NCI-H2029 treated with DMSO at 0.1 percent for 48 hours (cell line): ENCODE results near the gene RFNG.

Source experiments
- DNase-seq: peaks from one replicate; lab custom pipeline; 2025; lab: John Stamatoyannopoulos, UW

The RFNG gene

DNA sequence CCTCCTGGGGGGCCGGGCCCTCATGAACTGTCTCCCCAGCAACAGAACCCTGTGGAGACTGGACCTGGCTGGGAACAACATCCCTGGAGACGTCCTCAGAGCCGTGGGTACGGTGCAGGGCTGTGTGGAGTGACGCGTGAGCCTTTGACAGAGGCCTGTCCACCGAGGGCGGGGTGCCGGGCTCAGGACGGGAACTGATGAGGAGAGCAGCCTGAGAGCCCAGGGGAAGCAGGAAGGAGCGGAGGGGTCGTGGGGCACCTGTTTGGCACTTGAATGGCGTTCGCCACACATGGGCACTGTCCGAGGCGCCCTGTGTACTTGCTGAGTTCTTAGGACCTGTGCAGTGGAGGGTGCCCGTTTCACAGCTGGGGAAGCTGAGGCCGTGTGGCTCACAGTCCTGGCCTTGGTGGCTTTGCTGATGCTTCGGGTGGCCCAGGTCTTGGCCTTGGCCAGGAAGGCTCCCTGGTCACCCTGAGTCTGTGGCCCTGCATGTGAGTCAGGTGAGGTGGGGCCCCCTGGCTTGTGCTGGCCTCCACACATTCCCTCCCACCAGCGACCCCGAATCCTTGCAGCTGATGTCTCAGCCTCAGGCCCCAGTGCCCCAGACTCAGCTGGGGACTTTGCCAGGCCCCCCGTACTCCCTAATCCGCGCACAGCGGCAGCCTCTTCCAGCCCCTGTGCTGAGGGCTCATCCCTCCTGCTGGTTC is 26.1 kb downstream of the RFNG start:
- DNase-seq = no peak

DNA sequence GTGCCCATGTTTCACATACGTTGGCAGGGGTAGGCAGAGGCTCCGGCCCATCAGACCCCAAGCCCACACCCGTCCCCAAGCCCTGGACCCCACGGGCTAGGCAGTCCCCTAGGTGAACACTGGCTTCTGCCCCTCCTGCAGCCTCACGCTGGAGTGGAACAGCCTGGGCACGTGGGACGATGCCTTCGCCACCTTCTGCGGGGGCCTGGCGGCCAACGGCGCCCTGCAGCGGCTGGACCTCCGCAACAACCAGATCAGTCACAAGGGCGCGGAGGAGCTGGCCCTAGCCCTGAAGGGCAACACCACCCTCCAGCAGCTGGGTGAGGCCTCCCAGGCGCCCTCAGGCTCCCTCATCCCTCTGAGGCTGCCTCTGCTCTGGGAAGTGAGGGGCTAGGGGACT is 26.8 kb downstream of the RFNG start:
- DNase-seq = no peak

DNA sequence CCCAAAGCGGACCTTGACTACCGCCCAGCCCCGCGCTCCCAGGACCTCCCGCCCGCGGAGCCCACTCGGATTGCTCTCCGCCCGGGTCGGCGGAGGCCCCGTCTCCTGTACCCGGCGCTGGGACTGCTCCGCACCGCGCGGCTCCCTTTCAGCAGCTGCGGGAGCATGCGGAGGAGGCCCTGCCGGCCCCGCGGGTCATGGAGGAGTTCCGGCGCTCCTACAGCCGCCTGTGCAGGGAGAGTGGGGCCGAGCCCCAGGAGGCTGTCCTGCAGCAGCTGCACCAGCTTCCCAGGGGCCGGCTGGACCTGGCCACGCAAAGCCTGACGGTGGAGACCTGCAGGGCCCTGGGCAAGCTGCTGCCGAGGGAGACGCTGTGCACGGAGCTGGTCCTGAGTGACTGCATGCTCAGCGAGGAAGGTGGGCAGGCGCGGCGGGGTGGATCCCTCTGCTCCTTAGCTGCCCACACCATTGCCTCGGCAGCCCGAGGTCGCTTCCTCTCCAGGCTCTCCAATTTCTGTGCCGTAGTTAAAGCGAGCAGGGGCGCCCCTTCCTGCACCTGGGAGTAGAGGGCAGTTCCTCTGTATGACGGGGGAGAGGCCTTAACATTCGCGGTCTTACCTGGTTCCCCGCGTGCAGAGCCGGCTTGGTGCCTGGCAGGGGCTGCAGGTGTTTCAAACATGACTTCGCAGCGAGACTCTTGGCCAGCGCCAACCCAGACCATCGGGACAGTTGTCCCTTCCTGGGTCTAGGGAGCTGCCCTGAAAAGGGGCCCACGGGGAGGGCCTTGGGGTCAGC is 28.0 kb downstream of the RFNG start:
- no peak for DNase-seq

DNA sequence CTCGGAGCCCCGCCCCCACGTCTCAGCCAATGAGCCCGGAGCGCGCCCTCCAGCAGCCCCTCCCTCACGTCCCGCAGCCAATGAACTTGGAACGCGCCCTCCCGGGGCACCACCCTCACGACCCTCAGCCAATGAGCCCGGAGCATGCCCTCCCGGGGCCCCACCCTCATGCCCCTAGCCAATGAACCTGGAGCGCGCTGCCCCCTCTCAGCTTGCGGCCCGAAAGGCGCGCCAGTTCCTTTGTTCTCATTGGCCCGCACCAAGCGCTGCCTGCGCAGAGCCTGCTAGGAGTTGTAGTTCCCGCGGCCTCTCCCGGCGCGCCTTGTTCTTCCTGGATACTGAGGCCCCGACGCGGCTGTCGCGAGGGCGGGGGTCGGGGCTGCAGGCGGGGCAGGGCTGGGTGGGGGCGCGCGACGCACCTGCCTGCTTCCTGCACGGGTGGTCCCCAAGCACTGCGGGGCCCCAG is 28.6 kb downstream of the RFNG start, which contains the start of gene LRRC45:
Gene LRRC45 (plus strand): TSS at position 325 of the 466 bp plus-strand sequence. CDS start 339 bp downstream, outside the sequence.
- DNase-seq = peak; percentile 92

DNA sequence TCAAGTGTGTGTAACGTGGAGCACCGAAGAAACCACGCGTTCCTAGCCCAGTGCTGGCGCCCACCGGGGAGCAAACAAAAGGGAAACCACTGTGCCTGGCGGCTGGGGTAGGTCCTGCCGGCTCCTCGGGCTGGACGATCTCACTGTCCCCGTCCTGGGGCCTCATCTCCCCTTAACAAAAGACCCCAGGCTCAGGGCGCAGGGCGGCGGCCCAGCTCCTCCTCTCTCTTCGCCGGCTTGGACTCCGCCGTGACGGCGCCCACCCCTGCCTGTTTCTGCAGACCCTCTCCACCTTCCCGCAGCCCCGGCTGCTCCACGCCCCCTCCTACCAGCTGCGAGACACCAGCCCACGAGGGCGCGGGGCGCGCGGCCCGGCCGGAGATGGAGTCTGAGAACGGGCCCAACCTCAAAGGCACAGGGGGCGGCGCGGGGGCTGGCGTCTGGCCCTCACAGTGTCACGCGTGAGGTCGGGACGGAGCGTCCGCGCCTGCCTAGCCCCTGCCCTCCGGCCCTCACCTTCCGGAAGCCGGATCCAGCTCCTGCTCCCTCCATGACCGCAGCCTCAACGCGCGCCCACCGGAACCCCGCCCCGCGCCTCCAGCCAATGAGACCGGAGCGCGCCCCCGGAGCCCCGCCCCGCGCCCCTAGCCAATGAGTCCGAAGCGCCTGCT is 29.2 kb downstream of the RFNG start, which contains the start of gene CENPX:
Gene CENPX (minus strand): TSS at position 569 of the 671 bp plus-strand sequence. CDS start 17 bp downstream, at position 552.
- no peak for DNase-seq

DNA sequence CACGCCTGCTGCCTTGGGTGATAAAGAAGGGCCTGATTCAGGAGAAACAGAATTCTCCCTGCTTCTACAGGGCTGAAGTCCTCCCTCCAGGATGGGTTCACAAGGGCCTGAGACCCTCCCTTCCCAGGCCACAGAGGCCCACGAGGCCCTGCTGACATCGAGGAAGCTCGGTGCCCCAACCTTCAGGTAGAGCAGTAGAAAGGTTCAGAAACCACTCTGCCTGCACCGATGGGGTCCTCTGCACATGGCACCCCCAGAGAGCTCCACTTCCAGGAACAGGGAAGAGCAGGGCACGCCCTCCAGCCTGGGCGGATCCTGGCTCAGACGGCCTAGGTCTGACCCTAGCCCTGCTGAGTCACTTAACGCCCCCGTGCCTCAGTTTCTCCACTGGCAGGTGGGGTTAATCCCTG is 29.7 kb downstream of the RFNG start:
- DNase-seq = no peak

DNA sequence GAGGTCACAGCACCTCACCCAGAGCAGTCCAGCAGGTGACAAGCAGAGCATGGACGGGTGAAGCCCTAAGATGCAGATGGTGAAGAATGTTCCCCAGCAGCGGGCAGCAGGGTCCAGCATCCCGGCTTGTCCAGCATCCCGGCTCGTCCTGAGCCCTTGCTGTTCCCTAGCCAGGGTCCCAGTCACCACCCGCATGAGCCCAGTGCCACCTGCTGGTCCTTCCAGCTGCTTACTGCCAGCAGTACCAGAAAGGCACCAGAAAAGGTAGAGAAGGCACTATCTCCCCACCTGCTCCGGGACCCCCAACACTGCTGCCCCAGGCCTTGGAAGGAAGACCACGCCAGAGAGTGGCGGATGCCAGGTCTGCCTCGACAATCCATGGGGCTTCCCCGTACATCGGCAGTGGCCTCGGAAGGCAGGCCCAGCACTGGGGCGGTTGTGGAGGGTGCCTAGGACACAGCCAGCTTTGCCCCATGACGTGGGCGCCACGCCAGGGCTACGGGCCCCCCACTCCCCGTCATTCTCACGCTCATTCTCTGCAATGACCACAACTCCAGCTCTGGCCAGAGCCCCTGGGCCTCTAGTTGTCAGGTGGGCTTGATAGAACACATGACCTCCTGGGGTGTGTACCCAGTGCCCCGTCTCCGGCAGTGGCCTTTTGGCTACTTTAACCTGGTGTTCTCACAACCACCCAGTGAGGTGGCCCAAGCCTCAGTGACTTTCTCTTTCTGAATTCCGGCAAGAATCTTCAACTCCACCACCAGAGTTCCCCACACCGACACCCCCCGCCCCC is 30.3 kb downstream of the RFNG start:
- no peak for DNase-seq

DNA sequence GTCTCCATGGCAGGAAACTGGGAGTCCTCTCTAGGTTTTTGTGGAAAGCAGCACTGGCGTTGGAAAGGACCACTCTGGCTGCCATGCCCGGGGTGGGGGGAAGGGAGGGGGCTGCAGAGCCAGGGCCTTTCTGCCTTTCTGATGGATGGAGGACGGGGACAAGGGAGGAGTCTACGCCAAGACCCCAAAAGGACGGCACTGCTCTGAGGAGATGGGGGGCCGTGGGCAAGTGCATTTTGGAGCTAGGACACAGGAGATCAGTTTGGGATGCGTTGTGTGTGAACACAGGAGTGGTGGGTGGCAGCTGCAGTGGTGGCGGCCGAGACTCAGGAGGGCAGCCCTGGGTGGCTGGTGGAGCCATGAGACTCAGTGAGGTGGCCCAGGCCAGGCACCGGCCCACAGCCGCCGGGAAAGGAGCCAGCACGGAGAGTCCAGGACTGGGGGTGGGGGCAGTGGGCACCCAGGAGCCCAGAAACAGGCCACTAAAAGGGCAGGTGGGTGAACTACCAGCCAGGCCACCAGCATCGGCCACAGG is 31.0 kb downstream of the RFNG start:
- no peak for DNase-seq

DNA sequence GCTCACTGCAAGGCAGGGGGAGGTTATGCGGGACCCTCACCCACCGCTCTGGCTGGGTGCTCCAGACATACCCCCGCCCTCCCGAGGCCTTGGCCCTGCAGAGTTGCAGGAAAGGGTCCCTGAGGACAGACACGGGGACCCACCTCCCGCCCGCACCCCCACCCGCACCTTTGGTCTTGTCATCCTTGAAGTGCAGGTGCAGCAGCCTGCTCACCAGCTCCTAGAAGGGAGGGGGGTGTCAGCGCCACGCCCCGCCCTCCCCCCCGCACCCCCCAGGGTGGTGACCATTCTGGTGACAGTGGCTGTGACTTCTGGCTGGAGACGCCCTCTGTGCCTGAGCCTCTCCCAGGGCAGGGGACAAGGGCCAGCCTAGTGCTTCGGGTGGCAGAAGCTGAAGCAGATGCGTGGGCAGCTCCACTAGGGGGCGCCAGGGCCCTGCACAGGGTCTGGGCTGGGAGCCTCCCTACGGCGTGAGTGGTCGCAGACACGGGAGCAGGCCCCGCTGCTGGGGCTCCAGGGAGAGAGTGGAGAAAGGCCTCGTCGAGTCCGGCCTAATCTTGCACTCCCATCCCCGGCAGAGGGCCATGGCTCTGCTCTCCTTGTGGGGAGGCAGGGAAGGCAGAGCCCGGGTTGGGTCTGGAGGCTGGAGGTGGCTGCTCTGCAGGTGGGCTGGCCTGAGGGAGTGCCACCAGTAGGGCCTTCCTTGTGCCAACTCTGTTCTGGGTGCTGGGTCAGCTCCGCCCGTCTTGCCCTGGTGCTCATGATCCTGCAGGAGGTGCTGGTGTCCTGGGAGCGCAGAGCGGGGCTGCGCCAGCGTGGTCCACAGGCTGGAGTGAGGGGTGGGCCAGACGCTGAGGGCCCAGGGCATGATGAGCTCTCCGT is 31.7 kb downstream of the RFNG start:
- no peak for DNase-seq

DNA sequence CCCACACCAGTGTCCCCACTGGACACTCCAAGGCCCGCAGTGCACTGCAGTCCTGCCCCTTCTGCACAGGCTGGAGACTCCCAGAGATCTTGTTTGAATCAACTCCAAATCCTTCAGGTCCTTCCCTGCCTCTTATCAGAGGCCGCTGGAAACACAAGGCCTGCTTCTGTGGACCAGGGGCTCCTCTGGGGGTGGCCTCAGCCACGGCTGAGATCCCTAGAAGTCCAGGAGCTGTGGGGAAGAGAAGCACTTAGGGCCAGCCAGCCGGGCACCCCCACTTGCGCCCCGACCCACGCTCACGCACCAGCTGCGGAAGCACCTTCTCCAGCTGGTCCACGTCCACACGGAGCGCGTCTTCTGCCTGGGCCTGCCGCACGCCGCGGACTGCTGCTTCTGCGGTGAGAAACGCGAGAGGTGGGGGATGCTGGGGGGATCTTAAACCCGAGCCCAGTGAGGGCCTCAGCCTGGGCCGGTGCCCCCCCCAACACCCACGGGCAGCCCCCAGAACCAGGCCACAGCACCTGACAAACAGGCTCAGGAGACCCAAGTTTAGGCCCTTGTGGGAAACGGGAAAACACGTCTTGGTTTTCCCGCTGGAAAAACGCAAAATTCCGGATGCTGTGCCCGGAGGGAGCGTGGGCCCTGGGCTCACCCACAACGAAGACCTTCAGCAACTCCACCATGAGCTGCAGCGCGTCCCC is 32.5 kb downstream of the RFNG start:
- no peak for DNase-seq

DNA sequence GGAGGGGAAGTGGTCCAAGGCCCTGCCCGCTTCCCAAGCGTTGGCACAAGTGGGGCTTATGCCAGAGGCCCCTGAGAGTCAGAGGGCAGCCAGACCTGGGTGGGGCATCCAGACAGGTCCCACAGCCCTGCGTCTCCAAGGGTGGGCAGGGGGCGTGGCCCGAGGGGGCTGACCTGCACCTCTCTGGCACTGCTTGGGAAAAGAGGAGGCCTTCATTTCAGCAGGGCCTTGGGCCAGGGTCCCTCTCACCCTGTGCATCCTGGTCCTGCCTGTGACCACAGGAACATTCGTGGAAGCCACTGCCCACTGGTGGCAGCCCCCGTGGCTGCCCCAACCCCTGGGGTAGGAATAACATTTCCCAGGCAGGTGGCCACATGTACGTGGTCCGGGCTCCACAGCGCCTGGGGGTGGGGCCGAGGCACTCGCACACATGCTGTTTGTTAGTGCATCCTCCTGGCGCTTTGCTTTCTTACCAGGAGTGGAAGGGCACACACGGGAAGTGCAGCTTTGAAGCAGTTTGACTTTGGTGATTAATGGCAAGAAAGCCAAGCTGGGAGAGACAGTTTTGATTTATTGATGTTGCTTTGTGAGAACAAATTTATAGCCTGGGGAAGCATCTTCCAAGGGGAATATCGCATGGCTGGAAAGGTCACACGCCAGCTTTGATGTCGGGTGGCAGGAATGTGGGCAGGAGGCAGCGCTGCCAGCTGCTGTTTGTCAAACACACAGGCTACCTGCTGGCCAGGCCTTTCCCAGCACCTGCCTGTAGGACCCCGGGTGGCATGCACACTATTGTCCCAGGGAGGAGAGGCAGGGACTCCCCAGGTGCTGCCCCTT is 33.2 kb downstream of the RFNG start:
- no peak for DNase-seq

DNA sequence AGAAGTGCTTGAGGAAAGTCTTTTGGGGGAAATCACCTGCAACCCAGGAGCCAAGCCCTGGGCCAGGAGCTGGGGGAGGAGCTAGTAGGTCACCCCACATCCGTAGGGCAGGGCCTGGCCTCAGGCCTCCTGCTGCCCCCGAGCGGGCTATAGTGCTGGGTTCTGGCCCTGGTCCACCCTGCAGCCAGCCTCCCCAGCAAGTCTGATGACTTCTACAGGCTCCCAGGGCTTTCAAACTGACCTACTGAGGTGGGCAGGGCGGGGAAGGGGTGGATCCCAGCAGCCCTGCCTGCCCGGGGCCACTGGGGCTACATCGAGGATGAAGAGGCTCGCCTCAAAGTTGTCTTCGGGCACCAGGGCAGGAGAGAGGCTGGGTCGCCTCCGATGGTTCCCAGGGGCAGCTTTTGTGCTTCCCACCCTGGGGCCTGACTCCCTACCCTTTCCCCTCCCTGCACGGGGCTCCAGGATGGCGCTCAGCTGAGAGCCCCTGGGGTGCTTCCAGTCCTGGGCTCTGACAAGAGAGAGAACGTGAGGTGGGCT is 33.9 kb downstream of the RFNG start:
- no peak for DNase-seq

DNA sequence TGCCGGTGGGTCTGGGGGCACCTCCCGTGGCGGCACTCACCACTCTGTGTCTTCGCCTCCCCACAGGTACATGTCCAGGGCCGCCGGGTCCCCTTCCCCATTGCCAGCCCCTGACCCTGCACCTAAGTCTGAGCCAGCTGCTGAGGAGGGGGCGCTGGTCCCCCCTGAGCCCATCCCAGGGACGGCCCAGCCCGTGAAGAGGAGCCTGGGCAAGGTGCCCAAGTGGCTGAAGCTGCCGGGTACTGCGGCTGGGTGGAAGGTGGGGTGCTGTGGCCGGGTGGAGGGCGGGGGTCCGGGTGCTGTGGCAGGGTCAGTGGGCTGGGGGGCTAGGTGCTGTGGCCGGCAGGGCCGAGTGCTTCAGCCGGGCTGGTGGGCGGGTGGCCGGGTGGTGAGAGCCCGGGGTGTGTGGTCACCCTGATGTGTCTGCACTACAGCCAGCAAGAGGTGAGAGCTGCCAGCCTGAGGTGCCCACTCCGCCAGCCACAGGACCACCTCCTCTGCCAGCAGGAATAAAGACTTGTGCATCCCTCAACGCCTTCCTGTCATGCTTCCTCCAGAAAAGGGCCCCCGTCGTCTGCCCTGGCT is 34.6 kb downstream of the RFNG start:
- DNase-seq = no peak

DNA sequence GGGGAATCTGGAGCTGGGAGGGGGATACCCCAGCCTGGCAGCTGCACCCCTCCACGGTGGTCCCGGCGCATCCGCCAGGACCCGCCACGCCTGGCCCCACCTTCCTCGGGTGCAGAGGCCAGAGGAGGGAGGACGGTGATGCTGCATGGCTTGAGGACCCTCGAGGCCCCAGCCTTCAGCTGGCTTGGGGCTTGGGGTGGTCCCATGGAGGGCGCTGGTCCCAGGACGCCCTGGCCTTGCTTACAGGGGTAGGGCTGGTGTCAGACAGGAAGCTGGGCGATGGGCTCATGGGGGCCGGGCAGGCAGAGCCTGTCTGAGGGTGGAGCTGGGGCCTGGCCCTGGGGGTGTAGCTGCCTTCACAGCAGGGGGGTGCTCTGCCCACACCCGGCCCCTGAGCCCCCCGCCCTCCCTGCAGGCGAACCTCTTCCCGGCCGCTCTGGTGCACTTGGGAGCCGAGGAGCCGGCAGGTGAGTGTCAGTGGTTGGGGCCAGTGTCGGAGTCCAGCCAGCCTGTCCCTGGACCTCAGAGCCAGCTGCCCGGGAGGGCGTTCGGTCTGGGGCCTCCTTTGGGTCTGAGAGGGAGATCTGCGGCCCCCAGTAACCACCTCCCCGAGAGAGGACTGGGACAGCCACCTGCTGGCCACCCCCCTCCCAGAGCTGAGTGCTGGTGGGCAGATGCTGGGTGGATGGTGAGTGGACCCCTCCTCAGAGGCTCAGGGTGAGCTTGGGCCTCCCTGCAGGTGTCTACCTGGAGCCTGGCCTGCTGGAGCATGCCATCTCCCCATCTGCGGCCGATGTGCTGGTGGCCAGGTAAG is 35.3 kb downstream of the RFNG start:
- DNase-seq = no peak

DNA sequence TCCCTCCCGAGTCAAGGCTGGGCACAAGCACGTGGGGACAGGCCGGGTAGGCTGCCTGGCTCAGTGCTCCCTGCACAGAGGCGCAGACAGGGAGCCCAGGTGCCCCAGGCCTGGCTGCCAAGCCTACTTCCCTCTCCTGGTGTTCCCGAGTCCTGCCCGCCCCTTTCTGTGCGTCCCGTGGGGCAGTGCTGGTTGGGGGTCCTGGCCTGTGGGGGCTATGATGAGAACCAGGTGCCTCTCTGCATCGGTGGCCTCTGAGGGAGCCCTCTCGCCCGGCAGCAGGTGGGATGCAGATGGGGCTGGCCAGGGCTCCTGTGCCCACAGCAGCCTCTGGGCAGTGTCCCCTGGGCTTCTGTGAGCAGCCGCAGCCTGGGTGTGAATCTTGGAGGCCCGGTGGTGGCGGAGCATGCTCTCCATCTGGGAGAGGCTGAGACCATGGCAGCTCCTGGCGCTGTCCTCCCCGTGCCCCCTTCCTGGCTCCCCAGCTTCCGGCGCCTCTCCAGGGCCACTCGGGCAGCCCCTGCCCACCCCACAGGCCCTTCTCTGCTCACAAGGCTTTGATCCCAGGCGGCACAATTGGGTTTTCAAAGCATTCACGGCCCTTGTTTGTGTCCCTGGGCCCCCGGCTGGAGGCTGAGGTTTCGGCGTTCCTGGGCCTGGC is 36.2 kb downstream of the RFNG start:
- DNase-seq = no peak

DNA sequence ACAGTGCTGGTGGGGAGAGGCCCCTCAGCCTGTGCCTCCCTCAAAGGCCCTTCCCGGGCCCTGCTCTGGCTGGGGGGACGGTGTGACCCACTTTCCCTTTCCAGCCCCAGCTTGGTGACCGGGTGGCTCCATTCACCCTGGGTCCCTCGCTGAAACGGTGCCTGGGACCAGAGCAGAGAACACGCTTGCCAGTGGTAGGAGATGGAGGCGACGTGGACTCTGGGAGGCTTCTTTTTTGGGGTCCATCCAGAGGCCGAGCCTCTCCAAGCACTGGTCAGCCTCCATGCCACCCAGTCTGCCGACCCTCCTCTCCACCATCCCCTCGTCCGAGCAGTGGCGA is 36.7 kb downstream of the RFNG start:
- DNase-seq = no peak

DNA sequence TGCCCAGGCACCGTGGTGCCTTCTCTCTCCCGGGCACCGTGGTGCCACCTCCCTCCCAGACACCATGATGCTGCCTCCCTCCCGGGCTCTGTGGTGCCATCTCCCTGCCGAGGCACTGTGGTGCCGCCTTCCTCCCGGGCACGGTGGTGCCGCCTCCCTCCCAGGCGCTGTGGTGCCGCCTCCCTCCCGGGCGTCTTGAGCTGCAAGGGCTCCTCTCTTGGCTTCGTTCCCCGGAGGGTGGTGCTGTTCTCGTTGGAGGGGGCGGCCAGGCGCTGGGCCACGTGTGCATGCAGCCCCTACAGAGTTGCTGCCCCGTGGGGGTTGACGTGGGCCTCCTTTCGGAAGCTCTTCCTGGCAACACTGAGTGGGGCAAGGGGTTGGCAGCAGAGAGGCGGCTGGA is 37.2 kb downstream of the RFNG start:
- no peak for DNase-seq
